HEK293 (cell line): ENCODE measurements around the gene DENND1A.
A peak's percentile ranks its signal among the peaks of the same experiment; 100 is the strongest.

Experiments used
- CTCF ChIA-PET: fragments of 350-600 bp; formaldehyde crosslinking; extraction: SDS; loops from one replicate; lab custom pipeline; 2021; ENCODE audit warnings: antibody characterized with exemption; lab: Yijun Ruan, JAX
- POLR2A ChIA-PET: fragments of 300-600 bp; formaldehyde crosslinking; extraction: SDS; loops from one replicate; lab custom pipeline; 2020; ENCODE audit warnings: antibody characterized with exemption, inconsistent platforms; lab: Yijun Ruan, JAX
- H3K27ac ChIP-seq: fragments of 200-500 bp; sonication (Bioruptor generic); 2 replicates; pipeline ENCODE4 v1.5.1; 2014; ENCODE audit warnings: low read depth, low read length, control low read depth, inconsistent platforms; ENCODE audit errors: extremely low read depth
- H3K36me3 ChIP-seq, 2 experiments: fragments of 200-500 bp in 1 of 2; sonication (Bioruptor generic) in 1 of 2; 1 replicate in 1 of 2; 2 replicates in 1 of 2; pipeline ENCODE4 v1.5.1; 2014 to 2017; ENCODE audit warnings: inconsistent platforms in 2 of 2, low read length in 2 of 2; ENCODE audit not compliant: control insufficient read depth in 2 of 2, insufficient read depth in 1 of 2
- H3K4me1 ChIP-seq: fragments of 200-500 bp; sonication (Bioruptor generic); 2 replicates; pipeline ENCODE4 v1.5.1; 2014; ENCODE audit warnings: mild to moderate bottlenecking, low read length, inconsistent platforms; ENCODE audit not compliant: control insufficient read depth, insufficient read depth
- H3K4me3 ChIP-seq: 2 replicates; pipeline ENCODE4 v1.5.1; 2011; ENCODE audit warnings: low read depth, mild to moderate bottlenecking, control low read depth, low read length, moderate library complexity
- H3K9me3 ChIP-seq: fragments of 200-500 bp; sonication (Bioruptor generic); 2 replicates; pipeline ENCODE4 v1.5.1; 2014; ENCODE audit warnings: low read depth, low read length, inconsistent platforms; ENCODE audit not compliant: control insufficient read depth, insufficient read depth
- BCL11B ChIP-seq: fragments of 450-650 bp; formaldehyde crosslinking; IDR thresholded peaks from 2 replicates; pipeline ENCODE4 v1.5.1; 2016; ENCODE audit warnings: low read depth, missing biosample characterization, missing genetic modification characterization
- FEZF1 ChIP-seq: fragments of 450-650 bp; formaldehyde crosslinking; IDR thresholded peaks from 2 replicates; pipeline ENCODE4 v1.5.1; 2016; ENCODE audit warnings: missing biosample characterization, missing genetic modification characterization
- HOXC10 ChIP-seq: sonication (generic); formaldehyde crosslinking; IDR thresholded peaks from 2 replicates; pipeline ENCODE4 v1.8.1; 2023; ENCODE audit warnings: mild to moderate bottlenecking, missing genetic modification reagents
- IKZF3 ChIP-seq: fragments of 450-650 bp; IDR thresholded peaks from 2 replicates; pipeline ENCODE4 v1.5.0; 2018; ENCODE audit warnings: missing biosample characterization, mild to moderate bottlenecking, missing genetic modification characterization, moderate library complexity
- KLF1 ChIP-seq: fragments of 450-650 bp; formaldehyde crosslinking; IDR thresholded peaks from 2 replicates; pipeline ENCODE4 v1.5.1; 2016; ENCODE audit warnings: missing biosample characterization, missing genetic modification characterization
- OSR2 ChIP-seq: fragments of 450-650 bp; formaldehyde crosslinking; IDR thresholded peaks from 2 replicates; pipeline ENCODE4 v1.5.1; 2016; ENCODE audit warnings: missing biosample characterization, missing genetic modification characterization
- PRDM10 ChIP-seq: fragments of 450-650 bp; formaldehyde crosslinking; IDR thresholded peaks from 2 replicates; pipeline ENCODE4 v1.5.1; 2016; ENCODE audit warnings: missing biosample characterization, missing genetic modification characterization
- PRDM4 ChIP-seq: fragments of 450-650 bp; formaldehyde crosslinking; IDR thresholded peaks from 2 replicates; pipeline ENCODE4 v1.5.1; 2017; ENCODE audit warnings: missing biosample characterization, missing genetic modification characterization
- SALL2 ChIP-seq: fragments of 450-650 bp; formaldehyde crosslinking; IDR thresholded peaks from 2 replicates; pipeline ENCODE4 v1.5.0; 2017; ENCODE audit warnings: missing biosample characterization, mild to moderate bottlenecking, missing genetic modification characterization, borderline replicate concordance
- ZIC2 ChIP-seq: fragments of 450-650 bp; formaldehyde crosslinking; IDR thresholded peaks from 2 replicates; pipeline ENCODE4 v1.5.1; 2016; ENCODE audit warnings: missing biosample characterization, missing genetic modification characterization
- ZNF37A ChIP-seq: fragments of 450-650 bp; IDR thresholded peaks from 2 replicates; pipeline ENCODE4 v1.5.1; 2018; ENCODE audit warnings: missing biosample characterization, missing genetic modification characterization
- ZNF394 ChIP-seq: fragments of 450-650 bp; formaldehyde crosslinking; IDR thresholded peaks from 2 replicates; pipeline ENCODE4 v1.5.1; 2016; ENCODE audit warnings: missing biosample characterization, missing genetic modification characterization, mild to moderate bottlenecking, moderate library complexity, borderline replicate concordance
- ZNF530 ChIP-seq: fragments of 450-650 bp; formaldehyde crosslinking; IDR thresholded peaks from 2 replicates; pipeline ENCODE4 v1.5.1; 2016; ENCODE audit warnings: low read depth, missing biosample characterization, missing genetic modification characterization
- ZNF571 ChIP-seq: fragments of 450-650 bp; formaldehyde crosslinking; IDR thresholded peaks from 2 replicates; pipeline ENCODE4 v1.5.0; 2017; ENCODE audit warnings: missing biosample characterization, missing genetic modification characterization
- ZNF626 ChIP-seq: fragments of 450-650 bp; sonication (Bioruptor Pico); formaldehyde crosslinking; IDR thresholded peaks from 2 replicates; pipeline ENCODE4 v1.5.1; 2018; ENCODE audit warnings: missing biosample characterization, missing genetic modification characterization, inconsistent platforms
- ZNF629 ChIP-seq: fragments of 450-650 bp; formaldehyde crosslinking; IDR thresholded peaks from 2 replicates; pipeline ENCODE4 v1.5.1; 2017; ENCODE audit warnings: missing biosample characterization, missing genetic modification characterization
- ZSCAN30 ChIP-seq: fragments of 450-650 bp; IDR thresholded peaks from 2 replicates; pipeline ENCODE4 v1.5.1; 2018; ENCODE audit warnings: missing biosample characterization, mild to moderate bottlenecking, missing genetic modification characterization, moderate library complexity
- ZXDB ChIP-seq: fragments of 450-650 bp; formaldehyde crosslinking; IDR thresholded peaks from 2 replicates; pipeline ENCODE4 v1.5.1; 2016; ENCODE audit warnings: missing biosample characterization, missing genetic modification characterization
- TF ChIP-seq, protein P1 (sequence below): fragments of 450-650 bp; formaldehyde crosslinking; IDR thresholded peaks from 2 replicates; pipeline ENCODE4 v1.5.1; 2016; ENCODE audit warnings: missing biosample characterization, missing genetic modification characterization
- TF ChIP-seq, protein P2 (sequence below): fragments of 450-650 bp; formaldehyde crosslinking; IDR thresholded peaks from 2 replicates; pipeline ENCODE4 v1.5.0; 2017; ENCODE audit warnings: missing biosample characterization, missing genetic modification characterization, borderline replicate concordance

DENND1A gene

GRCh38 chr9:123691765-123692303, 238.1 kb downstream of the DENND1A start:
- Histone ChIP-seq H3K4me1 (peaks cover 8% of the 10 kb centered on the region; the same call in 1 of the 2 replicates), H3K27ac (no peak overlapping the region), H3K9me3 (no peaks in the 10 kb centered on the region), H3K36me3 (no peaks in the 10 kb centered on the region), H3K4me3 (no peak overlapping the region)
- TF ChIP-seq ZNF629 (tag by site-specific recombination), result no peak
- TF ChIP-seq, protein P1, sequence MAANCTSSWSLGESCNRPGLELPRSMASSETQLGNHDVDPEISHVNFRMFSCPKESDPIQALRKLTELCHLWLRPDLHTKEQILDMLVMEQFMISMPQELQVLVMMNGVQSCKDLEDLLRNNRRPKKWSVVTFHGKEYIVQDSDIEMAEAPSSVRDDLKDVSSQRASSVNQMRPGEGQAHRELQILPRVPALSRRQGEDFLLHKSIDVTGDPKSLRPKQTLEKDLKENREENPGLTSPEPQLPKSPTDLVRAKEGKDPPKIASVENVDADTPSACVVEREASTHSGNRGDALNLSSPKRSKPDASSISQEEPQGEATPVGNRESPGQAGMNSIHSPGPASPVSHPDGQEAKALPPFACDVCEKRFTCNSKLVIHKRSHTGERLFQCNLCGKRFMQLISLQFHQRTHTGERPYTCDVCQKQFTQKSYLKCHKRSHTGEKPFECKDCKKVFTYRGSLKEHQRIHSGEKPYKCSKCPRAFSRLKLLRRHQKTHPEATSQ (tag by site-specific recombination), result no peak
- no peak for TF ChIP-seq ZSCAN30
- no peak for TF ChIP-seq ZXDB (tag by site-specific recombination)
- no peak for TF ChIP-seq FEZF1
- no peak for TF ChIP-seq ZNF530 (tag by site-specific recombination)
- TF ChIP-seq SALL2 (tag by site-specific recombination), result no peak
- no peak for TF ChIP-seq ZIC2 (tag by site-specific recombination)
- no peak for TF ChIP-seq HOXC10 (CRISPR knock-in tag)
- TF ChIP-seq ZNF37A (tag by site-specific recombination), result no peak
- ChIA-PET CTCF (no interaction called here), POLR2A (no interaction called here)

GRCh38 chr9:123689701-123690428, 240.1 kb downstream of the DENND1A start:
- no peak overlapping the region for H3K4me3 ChIP-seq
- peaks cover 11% of the 10 kb centered on the region; the same call in 1 of the 2 replicates for H3K4me1 ChIP-seq
- POLR2A ChIA-PET, result no interaction called here
- no peaks in the 10 kb centered on the region for H3K9me3 ChIP-seq
- no peak overlapping the region for H3K27ac ChIP-seq
- 0 out of 2 replicates have a peak, but pooled peaks have one; percentile 25 for TF ChIP-seq IKZF3 (tag by site-specific recombination)
- TF ChIP-seq KLF1, result peak; percentile 26; the same call in 1 of the 2 replicates
- TF ChIP-seq BCL11B (tag by site-specific recombination), result no peak
- peak; percentile 48 for TF ChIP-seq PRDM10
- peak; percentile 87 for TF ChIP-seq OSR2 (tag by site-specific recombination)
- TF ChIP-seq, all 188 proteins: peak for 4
- no peaks in the 10 kb centered on the region for H3K36me3 ChIP-seq
- CTCF ChIA-PET, result no interaction called here

GRCh38 chr9:123687246-123687751, 242.6 kb downstream of the DENND1A start:
- H3K4me3 ChIP-seq, result no peak overlapping the region
- H3K36me3 ChIP-seq, result no peaks in the 10 kb centered on the region
- H3K4me1 ChIP-seq, result peaks cover 11% of the 10 kb centered on the region; the same call in 1 of the 2 replicates
- H3K27ac ChIP-seq, result peak overlapping the region; percentile 86
- ChIA-PET CTCF (interaction anchor here (1.1 to 1.7 kb wide), 2 partner anchors 140 to 354 kb away, joined by 3 to 6 read pairs; no protein-coding TSS in a partner anchor), POLR2A (no interaction called here)
- no peaks in the 10 kb centered on the region for H3K9me3 ChIP-seq
- TF ChIP-seq, protein P2, sequence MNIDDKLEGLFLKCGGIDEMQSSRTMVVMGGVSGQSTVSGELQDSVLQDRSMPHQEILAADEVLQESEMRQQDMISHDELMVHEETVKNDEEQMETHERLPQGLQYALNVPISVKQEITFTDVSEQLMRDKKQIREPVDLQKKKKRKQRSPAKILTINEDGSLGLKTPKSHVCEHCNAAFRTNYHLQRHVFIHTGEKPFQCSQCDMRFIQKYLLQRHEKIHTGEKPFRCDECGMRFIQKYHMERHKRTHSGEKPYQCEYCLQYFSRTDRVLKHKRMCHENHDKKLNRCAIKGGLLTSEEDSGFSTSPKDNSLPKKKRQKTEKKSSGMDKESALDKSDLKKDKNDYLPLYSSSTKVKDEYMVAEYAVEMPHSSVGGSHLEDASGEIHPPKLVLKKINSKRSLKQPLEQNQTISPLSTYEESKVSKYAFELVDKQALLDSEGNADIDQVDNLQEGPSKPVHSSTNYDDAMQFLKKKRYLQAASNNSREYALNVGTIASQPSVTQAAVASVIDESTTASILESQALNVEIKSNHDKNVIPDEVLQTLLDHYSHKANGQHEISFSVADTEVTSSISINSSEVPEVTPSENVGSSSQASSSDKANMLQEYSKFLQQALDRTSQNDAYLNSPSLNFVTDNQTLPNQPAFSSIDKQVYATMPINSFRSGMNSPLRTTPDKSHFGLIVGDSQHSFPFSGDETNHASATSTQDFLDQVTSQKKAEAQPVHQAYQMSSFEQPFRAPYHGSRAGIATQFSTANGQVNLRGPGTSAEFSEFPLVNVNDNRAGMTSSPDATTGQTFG (tag by site-specific recombination), result no peak
- peak; percentile 91 for TF ChIP-seq PRDM4 (tag by site-specific recombination)
- TF ChIP-seq ZNF530 (tag by site-specific recombination), result no peak
- TF ChIP-seq ZNF571 (tag by site-specific recombination), result no peak
- TF ChIP-seq ZNF394 (tag by site-specific recombination), result peak; percentile 57; the same call in 1 of the 2 replicates
- no peak for TF ChIP-seq ZNF37A (tag by site-specific recombination)
- no peak for TF ChIP-seq ZNF626 (tag by site-specific recombination)
